NCI-H1417 (cell line): ENCODE measurements around the gene SMAD3.

ENCODE experiments used
- DNase-seq, 3 experiments: peaks; one replicate each; lab custom pipeline; 2025; lab: John Stamatoyannopoulos, UW

The SMAD3 gene

GRCh38 chr15:67125589-67126502 lies 60.4 kb downstream of the SMAD3 start:
- no peak for DNase-seq

DNA sequence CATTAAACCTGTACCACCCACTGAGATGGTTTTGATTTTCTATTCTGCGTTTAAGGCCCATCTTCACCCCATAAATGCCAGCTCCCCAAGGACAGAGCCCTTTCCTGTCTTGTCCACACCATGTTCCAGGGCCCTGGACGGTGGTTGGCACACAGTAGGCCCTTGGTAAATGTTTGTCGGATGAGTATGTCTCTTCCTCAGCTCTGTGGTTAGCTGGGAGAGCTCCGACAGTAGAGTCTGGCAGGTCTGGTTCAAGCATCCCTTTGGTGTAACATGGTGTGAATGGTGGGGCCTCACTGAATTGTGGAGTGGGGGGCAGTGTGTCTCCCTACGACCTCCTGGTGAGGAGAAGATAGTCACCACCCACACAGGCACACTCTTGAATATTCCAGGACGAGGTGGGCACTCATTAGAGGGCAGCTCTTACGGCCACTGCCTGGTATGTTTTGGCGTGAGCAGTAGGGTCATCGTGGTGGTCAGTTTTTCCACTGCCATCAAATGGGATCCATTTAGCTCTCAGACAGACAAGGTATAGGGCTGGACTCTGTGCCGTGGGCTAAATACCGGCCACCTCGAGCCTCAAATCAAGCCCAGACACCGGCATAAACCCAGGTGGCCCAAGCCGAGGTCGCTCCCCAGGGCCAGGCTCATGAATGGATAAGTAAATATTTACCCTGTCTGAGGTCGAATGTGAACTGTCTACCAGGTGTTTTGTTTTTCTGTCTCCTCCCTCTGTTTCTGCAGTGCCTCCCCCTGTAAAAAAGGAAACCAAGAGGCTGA lies 61.3 kb downstream of the SMAD3 start:
- peak in 2 of 3 experiments; percentile 40 to 85 for DNase-seq

GRCh38 chr15:67127331-67127664 lies 61.9 kb downstream of the SMAD3 start:
- DNase-seq, result no peak

DNA sequence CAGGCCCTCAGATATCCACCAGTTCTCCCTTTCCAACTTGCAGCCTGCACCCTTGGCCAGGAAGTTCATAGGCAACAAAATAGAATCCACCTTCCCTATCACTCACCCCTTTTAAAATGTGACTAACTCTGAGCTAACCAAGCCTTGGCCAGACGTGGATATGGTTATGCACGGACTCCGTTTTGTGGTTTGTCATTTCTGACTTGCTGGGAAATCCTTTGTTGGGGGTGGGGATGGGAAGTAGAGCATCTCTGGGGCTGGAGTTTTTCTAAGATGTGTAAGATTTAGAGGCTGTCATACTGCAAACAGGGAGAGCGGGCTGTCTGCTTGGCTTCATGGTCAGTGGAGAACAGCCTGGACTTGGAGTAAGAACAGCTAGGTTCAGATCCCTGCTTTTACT lies 62.6 kb downstream of the SMAD3 start:
- no peak for DNase-seq

GRCh38 chr15:67130166-67130565 lies 64.8 kb downstream of the SMAD3 start:
- DNase-seq, result no peak

DNA sequence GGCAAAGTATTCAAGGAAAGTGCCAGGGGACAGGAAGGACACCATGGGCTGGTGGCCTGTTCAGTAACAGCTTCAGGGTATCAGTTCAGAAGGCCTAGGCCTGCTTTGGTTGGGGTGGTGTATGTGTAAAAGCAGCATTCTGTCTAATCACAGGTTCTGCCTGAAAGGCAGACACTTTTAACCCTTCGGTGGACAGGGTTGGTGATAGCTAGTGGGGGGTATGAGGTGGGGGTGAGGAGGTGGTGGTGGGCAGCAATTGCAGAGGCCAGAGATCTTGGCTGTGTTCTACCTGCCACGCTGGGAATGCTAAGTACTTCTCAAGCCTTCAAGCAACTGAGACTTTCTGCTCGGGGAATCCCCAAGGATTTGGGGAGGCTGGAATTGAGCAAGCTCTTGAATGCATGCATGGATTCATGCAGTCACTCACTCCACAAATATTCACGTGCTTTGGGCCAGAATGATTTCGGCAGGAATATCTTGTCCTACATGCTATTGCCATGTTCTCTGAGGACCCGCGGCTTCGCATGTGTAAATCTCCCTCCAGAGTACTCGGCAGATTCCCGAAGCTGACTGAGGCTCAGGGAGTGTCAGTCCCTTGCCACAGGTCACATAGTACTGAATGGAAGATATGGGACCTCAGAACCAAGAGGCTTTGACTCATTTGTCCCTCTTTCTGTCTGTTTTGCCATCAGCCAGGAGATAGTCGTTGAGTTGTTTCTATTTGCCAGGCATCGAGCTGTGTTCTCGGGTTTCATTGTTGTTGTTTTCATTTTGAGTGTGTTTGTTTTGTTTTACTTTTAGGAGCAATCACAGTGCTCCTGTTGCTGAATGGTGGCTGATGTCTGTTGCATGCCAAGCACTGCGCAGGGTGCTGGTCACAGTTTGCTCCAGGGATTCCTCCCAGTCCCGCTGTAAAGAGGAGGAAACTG lies 65.5 kb downstream of the SMAD3 start:
- no peak for DNase-seq

DNA sequence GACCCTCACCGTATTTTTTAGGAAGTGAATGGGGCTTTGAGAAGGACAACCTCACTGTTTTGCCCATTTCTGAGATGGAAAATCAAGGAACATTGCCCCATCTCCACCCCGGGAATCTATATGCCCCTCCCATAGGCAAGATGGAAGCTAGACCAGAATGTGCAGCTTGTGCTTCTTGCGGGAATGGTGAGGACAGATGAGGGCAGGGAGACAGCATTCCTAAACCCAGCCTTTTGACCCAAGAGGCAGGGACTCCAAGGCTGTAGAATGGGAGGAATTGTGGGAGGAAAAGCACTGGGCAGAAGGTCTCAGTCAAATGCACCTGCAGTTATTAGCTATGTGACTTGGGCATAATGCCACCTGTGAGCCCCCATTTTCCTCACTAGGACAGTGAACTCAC lies 66.9 kb downstream of the SMAD3 start:
- DNase-seq, result no peak

- DNase-seq, result no peak
These were observed 67.6 kb downstream of the SMAD3 start for GRCh38 chr15:67133026-67133425.

DNA sequence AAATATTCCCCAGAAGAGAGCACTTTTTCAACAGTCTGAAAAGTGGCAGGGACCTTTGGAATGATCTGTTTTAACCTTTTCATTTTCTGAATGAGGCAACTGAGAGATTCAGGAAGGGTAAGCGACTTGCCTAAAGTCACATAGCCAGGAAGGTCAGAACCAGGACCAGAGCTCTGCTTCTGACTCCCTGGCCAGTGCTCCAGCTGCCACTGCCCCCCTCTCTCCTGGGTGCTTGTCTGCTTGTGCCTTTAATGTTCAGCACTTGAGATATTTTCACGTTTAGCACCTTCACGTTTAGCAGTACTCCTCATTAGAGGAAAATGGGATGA lies 68.3 kb downstream of the SMAD3 start:
- DNase-seq, result no peak

DNA sequence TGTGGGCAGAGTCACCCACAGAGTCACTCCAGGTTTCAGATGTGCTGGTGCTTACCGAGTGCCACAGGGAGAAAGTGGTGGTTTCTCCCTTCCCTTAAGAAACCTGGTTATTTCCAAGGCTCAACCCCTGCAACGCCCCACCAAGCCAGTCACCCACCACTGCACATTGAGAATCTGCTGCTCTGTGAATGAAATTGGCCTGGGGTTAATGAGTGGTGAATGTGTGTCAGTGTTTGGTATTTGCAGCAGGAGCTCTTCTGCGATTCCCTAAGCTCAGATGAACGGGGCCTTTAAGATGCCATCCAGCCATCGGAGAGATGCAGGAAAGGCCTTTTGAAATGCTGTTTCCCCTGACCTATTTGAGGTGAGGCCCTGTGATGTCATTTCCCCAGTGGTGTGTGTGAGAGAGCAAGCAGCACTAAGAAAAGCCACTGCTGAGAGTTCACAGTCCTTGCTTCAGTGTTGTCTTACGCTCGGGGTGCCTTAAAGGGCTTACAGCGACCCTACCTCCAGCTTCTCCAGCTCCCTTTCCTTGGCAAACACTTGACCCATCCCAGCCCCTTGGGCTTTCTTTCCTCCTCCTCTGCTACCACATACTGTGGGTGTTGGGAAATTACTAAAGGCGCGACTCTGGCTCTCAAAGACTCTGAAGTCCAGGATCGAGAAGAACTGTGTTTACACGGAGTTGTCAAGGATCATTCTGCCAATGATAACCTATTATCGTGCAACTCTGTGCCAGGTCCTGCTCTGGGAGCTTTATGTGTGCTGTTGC lies 68.9 kb downstream of the SMAD3 start:
- DNase-seq, result peak in 1 of 3 experiments; percentile 20

GRCh38 chr15:67134871-67135492 lies 69.6 kb downstream of the SMAD3 start:
- DNase-seq, result no peak

- DNase-seq, result no peak
These were observed 70.1 kb downstream of the SMAD3 start for GRCh38 chr15:67135494-67135893.

GRCh38 chr15:67136802-67137201 lies 71.4 kb downstream of the SMAD3 start:
- DNase-seq, result no peak

DNA sequence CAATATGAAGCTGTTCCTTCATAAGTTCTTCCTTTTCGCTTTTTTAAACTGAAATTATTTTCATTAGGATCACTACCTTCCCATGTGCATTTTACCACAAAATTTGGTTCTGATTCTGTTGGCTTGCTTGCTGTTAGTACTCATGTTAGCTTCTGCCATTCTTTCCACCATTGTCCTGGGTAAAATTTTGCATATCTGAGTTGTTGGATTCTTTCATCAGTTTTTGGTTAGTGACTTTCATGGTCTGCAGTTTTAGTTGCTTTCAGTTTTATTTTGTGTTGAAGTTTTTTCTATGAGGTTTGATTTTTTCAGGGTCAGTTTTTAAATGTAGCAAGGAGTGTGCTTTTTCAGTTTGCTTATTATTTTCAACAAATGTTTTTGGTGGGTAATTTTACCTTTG lies 71.9 kb downstream of the SMAD3 start:
- DNase-seq, result no peak

GRCh38 chr15:67137951-67138848 lies 72.8 kb downstream of the SMAD3 start:
- DNase-seq, result peak in 1 of 3 experiments; percentile 72

DNA sequence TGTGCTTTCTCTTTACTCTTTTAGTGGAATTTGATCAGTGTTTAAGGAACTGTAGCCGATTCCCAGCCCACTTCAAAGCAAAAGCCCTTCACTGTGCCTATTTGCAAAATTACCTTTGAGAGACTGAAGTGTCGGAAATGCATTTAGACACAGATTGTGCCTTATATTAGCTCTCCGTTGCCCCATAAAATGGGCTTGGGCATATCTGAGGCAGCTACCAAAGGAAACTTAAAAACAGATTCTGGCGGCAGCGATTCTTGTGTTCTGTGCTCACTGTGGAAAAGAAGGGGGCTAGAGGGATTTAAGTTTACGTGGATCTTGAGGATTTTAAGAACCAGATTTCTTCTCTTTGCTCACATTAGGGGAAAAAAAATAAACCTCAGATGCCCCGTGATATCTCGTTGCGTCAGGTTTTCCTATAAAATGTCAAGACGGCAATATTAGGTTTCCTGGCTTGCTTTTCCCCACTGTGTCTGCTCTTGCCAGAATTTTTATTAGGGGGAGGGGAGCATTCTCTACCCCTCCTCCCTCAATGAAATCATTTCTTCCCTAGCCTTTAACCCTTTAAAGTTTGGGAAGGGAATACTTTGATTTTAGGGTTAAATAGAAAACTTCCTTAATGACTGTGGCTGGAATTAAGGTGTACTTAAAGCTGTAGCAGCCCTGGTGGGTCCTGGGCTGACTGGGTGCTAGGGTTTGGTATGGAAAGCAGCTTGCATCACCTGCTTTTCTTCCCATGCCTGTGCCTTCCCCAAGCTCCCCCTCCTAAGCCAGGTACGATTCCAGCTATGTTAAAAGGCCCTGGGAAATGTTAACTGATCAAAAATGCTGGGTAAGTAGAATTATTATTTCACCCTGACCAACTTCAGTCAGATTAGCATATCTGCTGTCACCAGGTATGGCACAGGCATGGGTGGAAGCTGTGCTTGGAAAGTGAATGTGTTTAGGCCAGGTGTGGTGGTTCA lies 73.8 kb downstream of the SMAD3 start:
- peak in 1 of 3 experiments; percentile 72 for DNase-seq

- DNase-seq, result no peak
These were observed 74.9 kb downstream of the SMAD3 start for GRCh38 chr15:67140078-67140833.
